ENCODE measurements around the gene UGT1A7. TPM values are rescaled to one million over a fixed set of nuclear protein-coding genes. Genes with fewer than 3 reads are reported as not detected.

The UGT1A7 gene
- total and polyA plus RNA-seq, 2 donors from 2014 or later = 0.35 to 1.3 TPM

DNA sequence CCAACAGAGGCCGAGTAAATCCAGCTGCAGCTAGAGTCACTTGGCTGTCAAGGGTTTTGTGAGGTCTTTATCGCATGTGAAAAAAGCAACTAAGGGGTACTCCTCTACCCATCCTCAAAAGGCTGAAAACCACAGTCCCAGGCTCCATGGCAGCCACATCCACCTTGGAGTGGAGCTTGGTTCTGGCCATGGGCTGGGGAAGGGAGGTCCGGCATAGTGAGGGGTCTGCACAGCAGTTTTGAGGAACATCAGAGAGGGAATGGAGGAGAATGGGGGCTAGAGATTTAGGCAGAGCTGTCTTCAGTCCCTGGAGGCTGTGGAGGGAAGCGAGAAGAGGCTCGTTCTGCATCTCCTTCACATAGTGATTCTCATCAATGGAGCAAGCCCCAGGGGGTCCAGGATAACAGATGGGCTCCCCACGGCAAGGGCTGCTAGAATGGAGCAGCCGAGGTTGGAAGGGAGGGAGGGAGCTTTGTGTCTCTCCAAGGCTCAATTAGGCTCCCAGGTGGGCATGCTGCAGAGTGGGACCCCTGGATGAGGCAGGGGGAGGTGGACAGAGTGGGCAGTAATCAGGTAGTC, 117.5 kb downstream of the UGT1A7 start:
- intact Hi-C loops (cut with DNase I) = no loop called here

DNA sequence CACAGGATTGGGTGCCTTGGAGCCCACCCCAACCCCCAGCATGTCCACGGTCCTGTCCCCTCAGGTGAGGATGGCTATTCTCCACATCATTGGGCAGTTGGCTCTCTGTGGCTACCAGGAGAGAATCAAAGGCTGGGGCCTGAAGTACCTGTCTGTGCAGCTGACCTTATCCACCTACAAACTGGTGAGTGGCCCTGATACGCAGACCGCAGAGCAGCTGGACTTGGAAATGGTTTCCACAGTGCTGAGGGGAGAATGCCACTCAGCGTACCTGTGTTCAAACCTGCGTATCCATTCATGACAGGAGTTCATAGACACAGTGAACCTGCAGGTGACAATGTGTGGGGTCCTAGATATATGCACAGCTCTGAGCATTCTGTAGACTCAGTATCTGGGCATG, 118.0 kb downstream of the UGT1A7 start:
- Histone ChIP-seq H3K4me3 (ENCODE audit: low read length in 3 of 3) (no peak overlapping the region), H3K36me3 (ENCODE audit: control insufficient read depth in 2 of 3, insufficient read depth in 3 of 3, low read length in 3 of 3) (no peaks in the 10 kb centered on the region), H3K27ac (ENCODE audit: low read depth in 2 of 2, low read length in 2 of 2) (no peak overlapping the region), H3K27me3 (ENCODE audit: control insufficient read depth, insufficient read depth, low read length) (no peaks in the 10 kb centered on the region), H3K9me3 (ENCODE audit: control insufficient read depth in 2 of 3, insufficient read depth in 1 of 3, low read length in 3 of 3) (no peaks in the 10 kb centered on the region), H3K4me1 (ENCODE audit: control insufficient read depth in 2 of 3, insufficient read depth in 2 of 3, low read depth in 1 of 3, low read length in 3 of 3) (no peaks in the 10 kb centered on the region), H3K9ac (ENCODE audit: low read length in 3 of 3) (no peak overlapping the region)
- no peak for DNase-seq
- TF ChIP-seq, protein P1, sequence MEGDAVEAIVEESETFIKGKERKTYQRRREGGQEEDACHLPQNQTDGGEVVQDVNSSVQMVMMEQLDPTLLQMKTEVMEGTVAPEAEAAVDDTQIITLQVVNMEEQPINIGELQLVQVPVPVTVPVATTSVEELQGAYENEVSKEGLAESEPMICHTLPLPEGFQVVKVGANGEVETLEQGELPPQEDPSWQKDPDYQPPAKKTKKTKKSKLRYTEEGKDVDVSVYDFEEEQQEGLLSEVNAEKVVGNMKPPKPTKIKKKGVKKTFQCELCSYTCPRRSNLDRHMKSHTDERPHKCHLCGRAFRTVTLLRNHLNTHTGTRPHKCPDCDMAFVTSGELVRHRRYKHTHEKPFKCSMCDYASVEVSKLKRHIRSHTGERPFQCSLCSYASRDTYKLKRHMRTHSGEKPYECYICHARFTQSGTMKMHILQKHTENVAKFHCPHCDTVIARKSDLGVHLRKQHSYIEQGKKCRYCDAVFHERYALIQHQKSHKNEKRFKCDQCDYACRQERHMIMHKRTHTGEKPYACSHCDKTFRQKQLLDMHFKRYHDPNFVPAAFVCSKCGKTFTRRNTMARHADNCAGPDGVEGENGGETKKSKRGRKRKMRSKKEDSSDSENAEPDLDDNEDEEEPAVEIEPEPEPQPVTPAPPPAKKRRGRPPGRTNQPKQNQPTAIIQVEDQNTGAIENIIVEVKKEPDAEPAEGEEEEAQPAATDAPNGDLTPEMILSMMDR (IDR thresholded peaks at IDR 0.05; ENCODE audit: borderline replicate concordance, extremely low read depth, insufficient read depth) = no peak
- intact Hi-C loops (cut with DNase I) = no loop called here
- no peak for FAIRE-seq

More for the DNA sequence above, 117.5 kb downstream of the UGT1A7 start:
- Histone ChIP-seq H3K4me3 (ENCODE audit: low read length in 3 of 3) (no peak overlapping the region), H3K9me3 (ENCODE audit: control insufficient read depth in 2 of 3, insufficient read depth in 1 of 3, low read length in 3 of 3) (no peaks in the 10 kb centered on the region), H3K4me1 (ENCODE audit: control insufficient read depth in 2 of 3, insufficient read depth in 2 of 3, low read depth in 1 of 3, low read length in 3 of 3) (no peaks in the 10 kb centered on the region), H3K9ac (ENCODE audit: low read length in 3 of 3) (no peak overlapping the region), H3K36me3 (ENCODE audit: control insufficient read depth in 2 of 3, insufficient read depth in 3 of 3, low read length in 3 of 3) (no peaks in the 10 kb centered on the region), H3K27me3 (ENCODE audit: control insufficient read depth, insufficient read depth, low read length) (no peaks in the 10 kb centered on the region), H3K27ac (ENCODE audit: low read depth in 2 of 2, low read length in 2 of 2) (no peak overlapping the region)
- TF ChIP-seq, protein P1 (IDR thresholded peaks at IDR 0.05; ENCODE audit: borderline replicate concordance, extremely low read depth, insufficient read depth) = no peak
- FAIRE-seq (no peak), DNase-seq (peak in 1 of 5 donors; percentile 24)

DNA sequence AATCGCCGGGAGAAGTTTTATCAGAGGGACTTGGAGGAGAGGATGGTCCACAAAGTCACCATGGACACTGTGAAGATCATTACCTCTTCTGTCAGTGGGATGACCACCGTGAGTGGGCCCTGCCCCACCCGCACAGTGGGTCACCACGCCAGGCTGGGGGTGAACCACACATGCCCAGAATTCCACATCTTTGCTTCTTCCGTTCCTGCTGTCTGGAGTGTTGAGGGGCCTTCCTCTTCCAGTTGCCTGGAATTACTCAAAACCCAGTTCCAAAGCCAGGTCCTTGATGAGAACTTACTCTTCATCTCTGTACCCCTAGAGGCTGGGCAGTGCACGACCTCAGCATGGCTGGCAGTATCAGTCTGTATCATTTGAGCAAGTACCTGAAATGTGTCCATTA, 118.5 kb downstream of the UGT1A7 start:
- no peaks in the 10 kb centered on the region for H3K9me3 ChIP-seq (ENCODE audit: control insufficient read depth in 2 of 3, insufficient read depth in 1 of 3, low read length in 3 of 3)
- H3K4me3 ChIP-seq (ENCODE audit: low read length in 3 of 3) = no peak overlapping the region
- TF ChIP-seq, protein P1 (IDR thresholded peaks at IDR 0.05; ENCODE audit: borderline replicate concordance, extremely low read depth, insufficient read depth) = no peak
- intact Hi-C loops (cut with DNase I) = no loop called here
- H3K4me1 ChIP-seq (ENCODE audit: control insufficient read depth in 2 of 3, insufficient read depth in 2 of 3, low read depth in 1 of 3, low read length in 3 of 3) = no peaks in the 10 kb centered on the region
- H3K27ac ChIP-seq (ENCODE audit: low read depth in 2 of 2, low read length in 2 of 2) = no peak overlapping the region
- H3K9ac ChIP-seq (ENCODE audit: low read length in 3 of 3) = no peak overlapping the region
- no peaks in the 10 kb centered on the region for H3K36me3 ChIP-seq (ENCODE audit: control insufficient read depth in 2 of 3, insufficient read depth in 3 of 3, low read length in 3 of 3)
- FAIRE-seq (no peak), DNase-seq (no peak)
- no peaks in the 10 kb centered on the region for H3K27me3 ChIP-seq (ENCODE audit: control insufficient read depth, insufficient read depth, low read length)
